ENCODE measurements around the gene EXOC6B. TPM values are rescaled to one million over a fixed set of nuclear protein-coding genes. Genes with fewer than 3 reads are reported as not detected.

The EXOC6B gene
- polyA plus RNA-seq, 2 of the 4 experiments (the other 2 are of a cell fraction): 15.5 to 24.7 TPM

DNA sequence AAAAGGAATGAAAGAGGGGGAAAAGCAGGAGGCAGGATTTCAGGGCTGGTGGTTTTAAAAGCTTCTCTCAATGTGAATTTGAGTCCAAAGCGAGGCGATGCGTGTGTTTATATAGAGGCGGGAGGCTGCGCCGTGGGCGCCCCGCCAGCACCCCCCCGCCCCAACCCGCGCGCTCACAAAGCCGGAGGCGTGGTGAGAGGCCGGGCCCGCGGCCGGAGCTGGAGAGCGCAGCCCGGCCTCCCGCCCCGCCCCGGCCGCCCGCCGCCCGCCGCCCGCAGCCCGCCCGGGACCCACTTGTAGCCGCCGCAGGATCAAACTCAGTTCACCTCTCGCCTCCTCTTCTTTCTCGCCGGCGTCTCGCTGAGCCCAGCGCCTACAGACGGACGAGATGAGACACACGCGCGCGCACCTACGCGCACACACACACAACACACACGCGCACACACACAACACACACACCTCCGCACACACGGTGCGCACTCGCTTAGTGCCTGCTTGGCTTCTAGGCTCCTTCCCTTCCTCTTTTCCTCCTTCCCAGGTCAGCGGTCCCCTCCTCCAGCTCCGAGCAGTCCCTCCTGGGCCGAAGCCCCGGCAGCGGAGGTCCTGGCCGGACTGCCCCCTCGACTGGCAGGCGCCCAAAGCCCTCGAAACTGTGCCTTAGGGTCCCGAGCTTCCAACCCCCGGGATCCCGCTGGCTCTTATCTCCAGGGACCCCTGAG, 676.8 kb downstream of the EXOC6B start:
- ATAC-seq: peak; percentile 7 to 10

DNA sequence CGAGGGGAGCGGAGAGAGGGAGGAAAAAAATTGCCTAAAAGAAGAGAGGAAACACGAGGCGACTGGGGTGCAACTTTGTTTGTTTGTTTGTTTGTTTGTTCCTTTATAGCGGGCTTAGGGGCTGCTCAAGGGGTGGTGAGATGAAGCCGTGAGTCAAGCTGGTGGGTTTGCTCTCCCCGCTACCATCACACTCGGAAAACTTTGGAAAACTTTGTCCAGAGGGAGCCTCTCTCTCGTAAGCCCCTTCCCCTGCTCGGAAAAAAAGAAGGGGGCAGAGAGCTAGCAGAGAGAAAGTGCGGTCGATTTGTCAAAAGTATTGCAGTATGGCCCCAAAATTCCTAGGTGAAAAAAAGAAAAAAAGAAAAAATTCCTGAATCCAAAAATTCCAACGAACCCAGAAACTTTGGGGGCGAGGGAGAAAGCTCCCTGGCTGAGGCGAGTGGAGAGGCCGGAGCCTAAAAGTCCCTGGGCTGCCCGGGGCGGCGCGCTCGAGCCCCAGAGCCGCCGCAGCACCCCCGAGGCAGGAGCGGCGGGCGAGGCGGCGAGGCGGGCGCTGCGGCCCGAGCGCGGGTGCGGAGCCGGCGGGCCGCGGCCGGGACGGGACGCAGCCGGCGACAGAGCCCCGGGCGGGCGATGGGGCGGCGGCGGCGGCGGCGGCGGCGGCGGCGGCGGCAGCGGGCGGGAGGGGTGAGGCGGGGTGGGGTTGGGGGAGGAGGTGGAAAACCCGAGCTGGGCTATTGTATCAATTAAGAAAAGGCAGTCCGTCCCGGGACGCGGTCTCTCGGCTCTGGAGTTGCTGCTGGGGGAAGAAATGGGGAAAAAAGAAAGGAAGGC, 677.6 kb downstream of the EXOC6B start:
- Histone ChIP-seq H3K4me1 (peaks cover 47% of the 10 kb centered on the region), H3K27ac (peak overlapping the region; percentile 26 to 59; a peak in 5 of 6 replicates), H3K9me3 (no peaks in the 10 kb centered on the region), H3K4me3 (peak overlapping the region; percentile 61), H3K4me2 (peak overlapping the region; percentile 98)
- DNase-seq (ENCODE audit: low read depth in 1 of 2, low spot score in 1 of 2) (peak in 1 of 2 experiments; percentile 40), ATAC-seq (no peak), FAIRE-seq (no peak)
- TF ChIP-seq FOSB (CRISPR knock-in tag; IDR thresholded peaks at IDR 0.05): no peak
- TF ChIP-seq, protein P1, sequence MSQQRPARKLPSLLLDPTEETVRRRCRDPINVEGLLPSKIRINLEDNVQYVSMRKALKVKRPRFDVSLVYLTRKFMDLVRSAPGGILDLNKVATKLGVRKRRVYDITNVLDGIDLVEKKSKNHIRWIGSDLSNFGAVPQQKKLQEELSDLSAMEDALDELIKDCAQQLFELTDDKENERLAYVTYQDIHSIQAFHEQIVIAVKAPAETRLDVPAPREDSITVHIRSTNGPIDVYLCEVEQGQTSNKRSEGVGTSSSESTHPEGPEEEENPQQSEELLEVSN (IDR thresholded peaks at IDR 0.05; ENCODE audit: borderline replicate concordance, low read depth): 0 out of 2 replicates have a peak, but pooled peaks have one; percentile 19
- no peak for TF ChIP-seq POLR2A (IDR thresholded peaks at IDR 0.05; ENCODE audit: low read length)
- peak; percentile 93 for TF ChIP-seq RNF2 (IDR thresholded peaks at IDR 0.05; ENCODE audit: borderline replicate concordance, low read depth)
- peak; percentile 84 for TF ChIP-seq CBX8 (IDR thresholded peaks at IDR 0.05)
- 3% methylated on average over 36 of the region's 68 CpGs for WGBS (ENCODE audit: missing lambda C conversion rate)
- ChIA-PET CTCF (interaction anchor here (0.9 to 12.0 kb wide), 12 partner anchors 10 to 598 kb away, joined by 3 to 185 read pairs (median 10); no protein-coding TSS in a partner anchor), POLR2A (no interaction called here)

More for the DNA sequence above, 676.8 kb downstream of the EXOC6B start:
- no peak for TF ChIP-seq NPAS2 (CRISPR knock-in tag; IDR thresholded peaks at IDR 0.05; ENCODE audit: borderline replicate concordance)
- TF ChIP-seq, protein P2, sequence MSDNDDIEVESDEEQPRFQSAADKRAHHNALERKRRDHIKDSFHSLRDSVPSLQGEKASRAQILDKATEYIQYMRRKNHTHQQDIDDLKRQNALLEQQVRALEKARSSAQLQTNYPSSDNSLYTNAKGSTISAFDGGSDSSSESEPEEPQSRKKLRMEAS (IDR thresholded peaks at IDR 0.05): peak; percentile 52; the same call in 1 of the 2 replicates
- Histone ChIP-seq H3K4me3 (peak overlapping the region; percentile 61), H3K9me3 (no peaks in the 10 kb centered on the region), H3K27ac (peak overlapping the region; percentile 24 to 59; a peak in 4 of 6 replicates), H3K4me2 (peak overlapping the region; percentile 98), H3K4me1 (peaks cover 39% of the 10 kb centered on the region)
- peak in 1 of 2 experiments; percentile 62 for DNase-seq (ENCODE audit: low read depth in 1 of 2, low spot score in 1 of 2)
- ChIA-PET CTCF (interaction anchor here (0.6 to 12.0 kb wide), 11 partner anchors 9 to 621 kb away, joined by 3 to 185 read pairs (median 11); no protein-coding TSS in a partner anchor), POLR2A (interaction anchor here (0.6 kb wide), 1 partner anchor 34 kb away, joined by 4 read pairs; no protein-coding TSS in a partner anchor)
- no peak for FAIRE-seq
- WGBS (ENCODE audit: missing lambda C conversion rate): under 1% methylated on average over 48 of the region's 65 CpGs

- peaks cover 47% of the 10 kb centered on the region for H3K4me1 ChIP-seq
- H3K27ac ChIP-seq: peak within 1 kb of the TSS; percentile 26 to 59; a peak in 5 of 6 replicates
- H3K4me2 ChIP-seq: peak within 1 kb of the TSS; percentile 98
- POLR2A ChIA-PET: no interaction called here
- H3K4me3 ChIP-seq: peak within 1 kb of the TSS; percentile 61
- CTCF ChIA-PET: interaction anchor here (0.5 to 12.0 kb wide), 12 partner anchors 9 to 597 kb away, joined by 3 to 185 read pairs (median 10); no protein-coding TSS in a partner anchor
- FAIRE-seq (no peak), ATAC-seq (0 out of 6 replicates have a peak, but pooled peaks of 1 of the 2 experiments have one; percentile 3), DNase-seq (ENCODE audit: low read depth in 1 of 2, low spot score in 1 of 2) (no peak)
- H3K9me3 ChIP-seq: no peaks in the 10 kb centered on the region
- WGBS (ENCODE audit: missing lambda C conversion rate): 3% methylated on average over 30 of the region's 69 CpGs
- TF ChIP-seq, protein P2 (IDR thresholded peaks at IDR 0.05): peak; percentile 62
- TF ChIP-seq ZC3H11A (IDR thresholded peaks at IDR 0.05) (no peak), RFX5 (IDR thresholded peaks at IDR 0.05) (no peak), POLR2A (IDR thresholded peaks at IDR 0.05; ENCODE audit: low read length) (no peak), KDM1A (IDR thresholded peaks at IDR 0.05; ENCODE audit: low read depth) (no peak), RAD21 (conservative IDR thresholded peaks at IDR 0.05 in 1 of 2, IDR thresholded peaks at IDR 0.05 in 1 of 2) (0 out of 5 replicates have a peak, but pooled peaks of 1 of the 2 experiments have one; percentile 14), JUN (IDR thresholded peaks at IDR 0.05) (no peak; a peak in 1 of 5 replicates), EHMT2 (IDR thresholded peaks at IDR 0.05; ENCODE audit: low read depth) (no peak), TFCP2L1 (CRISPR knock-in tag; IDR thresholded peaks at IDR 0.05) (no peak)
- TF ChIP-seq, protein P3, sequence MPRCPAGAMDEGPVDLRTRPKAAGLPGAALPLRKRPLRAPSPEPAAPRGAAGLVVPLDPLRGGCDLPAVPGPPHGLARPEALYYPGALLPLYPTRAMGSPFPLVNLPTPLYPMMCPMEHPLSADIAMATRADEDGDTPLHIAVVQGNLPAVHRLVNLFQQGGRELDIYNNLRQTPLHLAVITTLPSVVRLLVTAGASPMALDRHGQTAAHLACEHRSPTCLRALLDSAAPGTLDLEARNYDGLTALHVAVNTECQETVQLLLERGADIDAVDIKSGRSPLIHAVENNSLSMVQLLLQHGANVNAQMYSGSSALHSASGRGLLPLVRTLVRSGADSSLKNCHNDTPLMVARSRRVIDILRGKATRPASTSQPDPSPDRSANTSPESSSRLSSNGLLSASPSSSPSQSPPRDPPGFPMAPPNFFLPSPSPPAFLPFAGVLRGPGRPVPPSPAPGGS (IDR thresholded peaks at IDR 0.05): no peak
- TF ChIP-seq, protein P1 (IDR thresholded peaks at IDR 0.05; ENCODE audit: borderline replicate concordance, low read depth): 0 out of 2 replicates have a peak, but pooled peaks have one; percentile 41
Measured at GRCh38 chr2:72147303-72147971, 678.4 kb downstream of the EXOC6B start, which contains the start of gene CYP26B1. Gene CYP26B1 (minus strand): TSS chr2:72147862. CDS start chr2:72147834, 28 bp downstream.
